HG03457 (cell line): ENCODE measurements around the gene TRMT44.

Source experiments
- ATAC-seq: cut with Tn5 transposase; IDR thresholded peaks from one replicate; pipeline ENCODE4 v1.9.1; 2021; ENCODE audit warnings: moderate number of reproducible peaks; ENCODE audit not compliant: unreplicated experiment

Gene TRMT44

GRCh38 chr4:8434251-8435073 is 6.1 kb upstream of the TRMT44 start:
- ATAC-seq, result no peak

- ATAC-seq, result peak; percentile 41
These were observed 4.9 kb upstream of the TRMT44 start for GRCh38 chr4:8435656-8436121.

DNA sequence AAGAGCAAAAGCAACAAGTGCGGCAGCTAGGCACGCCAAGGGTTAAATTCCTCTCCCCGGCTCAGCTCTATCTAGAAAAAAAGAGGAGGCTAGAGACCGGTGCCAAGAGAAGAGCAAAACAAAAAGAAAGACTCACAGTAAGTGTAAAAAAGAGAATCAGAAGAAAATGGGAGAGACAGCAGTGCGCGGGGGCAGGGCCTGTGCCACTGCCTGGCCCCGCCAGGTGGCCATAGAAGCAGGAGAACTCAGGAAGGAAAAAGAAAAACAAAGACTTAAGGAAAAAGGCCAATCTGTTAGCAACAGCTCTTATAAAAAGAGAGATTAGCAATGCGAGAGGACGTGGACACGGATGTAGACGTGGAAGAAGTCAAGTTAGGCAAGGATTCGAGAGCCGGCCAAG is 3.3 kb upstream of the TRMT44 start:
- ATAC-seq, result no peak

DNA sequence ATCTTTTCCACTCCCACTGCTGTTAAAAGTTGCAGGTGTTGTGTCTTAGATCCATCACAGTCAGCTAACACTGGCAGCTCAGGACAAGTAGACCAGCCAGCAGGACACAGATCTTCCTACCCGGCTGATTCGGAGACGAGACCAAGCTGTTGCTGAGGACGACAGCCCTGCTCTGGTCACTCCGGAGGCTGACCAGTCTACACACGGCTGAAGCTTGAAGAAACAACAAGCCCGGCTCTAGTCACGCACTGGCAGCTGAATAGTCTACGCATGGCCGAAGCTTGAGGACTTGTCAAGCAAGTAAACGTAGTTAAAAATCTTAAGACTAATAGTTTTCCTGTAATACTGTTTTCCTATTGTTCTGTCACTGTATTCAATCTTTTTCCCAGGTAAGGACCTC is 1.8 kb upstream of the TRMT44 start:
- ATAC-seq, result no peak

DNA sequence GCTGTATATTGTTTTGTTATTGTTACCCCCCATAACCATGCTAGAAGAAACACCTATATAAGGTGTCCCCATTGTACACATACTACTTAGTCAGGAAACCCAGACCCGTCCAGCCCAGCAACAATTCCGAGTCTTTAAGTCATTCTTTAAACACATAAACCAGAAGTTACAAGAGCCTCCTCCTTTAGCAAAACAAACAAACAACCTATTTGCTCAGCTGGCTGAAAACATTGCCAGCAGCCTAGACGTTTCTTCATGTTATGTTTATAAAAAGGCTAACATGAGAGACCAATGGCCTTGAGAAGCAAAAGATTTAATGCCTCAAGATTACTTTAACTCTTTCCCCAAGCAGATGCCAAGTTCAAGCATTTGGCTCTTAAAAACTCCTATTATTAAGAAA is 1.4 kb upstream of the TRMT44 start:
- no peak for ATAC-seq

DNA sequence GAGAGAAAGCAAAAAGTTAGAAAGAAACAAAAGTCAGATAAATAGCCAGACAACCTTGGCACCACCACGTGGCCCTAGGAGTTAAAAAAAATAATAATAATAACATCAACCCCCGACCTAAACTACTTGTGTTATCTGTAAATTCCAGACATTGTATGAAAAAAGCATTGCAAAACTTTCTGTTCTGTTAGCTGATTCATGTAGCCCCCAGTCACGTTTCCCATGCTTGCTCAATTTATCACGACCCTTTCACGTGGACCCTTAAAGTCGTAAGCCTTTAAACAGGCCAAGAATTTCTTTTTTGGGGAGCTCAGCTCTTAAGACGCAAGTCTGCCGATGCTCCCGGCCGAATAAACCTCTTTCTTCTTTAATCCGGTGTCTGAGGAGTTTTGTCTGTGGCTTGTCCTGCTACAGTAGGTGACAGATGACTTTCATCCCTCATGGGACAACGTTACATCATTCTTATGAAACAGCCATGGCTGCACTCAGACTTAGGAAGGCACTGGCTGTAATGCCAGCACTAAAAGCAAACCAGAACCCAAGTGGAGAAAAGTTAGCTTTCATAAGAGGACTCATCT is 574 bp upstream of the TRMT44 start:
- ATAC-seq, result peak; percentile 17

DNA sequence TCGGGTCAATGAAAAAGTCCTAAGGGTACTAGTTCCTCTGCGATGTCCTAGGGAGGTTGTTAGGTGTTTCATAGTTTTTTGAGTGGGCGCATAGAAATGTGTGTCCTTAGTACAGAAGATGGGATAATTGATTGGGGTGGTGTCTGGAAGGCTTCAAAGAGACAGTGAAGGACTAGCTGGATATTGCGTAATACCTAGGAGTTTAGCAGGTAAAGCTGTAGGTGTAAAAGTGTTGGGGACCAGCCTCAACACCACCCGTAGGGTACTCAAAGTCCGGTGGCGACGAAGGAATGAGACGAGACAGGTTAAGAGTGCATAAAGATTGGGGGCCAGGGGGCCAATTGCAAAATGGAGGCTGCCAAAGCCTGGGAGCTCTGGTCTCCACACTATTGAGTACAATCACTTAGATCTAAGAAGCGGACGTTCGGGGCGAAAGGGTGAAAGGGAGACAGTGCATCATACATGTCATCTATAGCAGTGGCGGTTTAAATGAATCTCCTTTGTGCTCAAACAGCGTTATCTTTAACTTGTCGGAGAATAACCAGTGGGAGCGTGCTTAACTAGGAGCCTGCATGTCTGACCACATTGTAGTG is 1.0 kb downstream of the TRMT44 start:
- no peak for ATAC-seq

DNA sequence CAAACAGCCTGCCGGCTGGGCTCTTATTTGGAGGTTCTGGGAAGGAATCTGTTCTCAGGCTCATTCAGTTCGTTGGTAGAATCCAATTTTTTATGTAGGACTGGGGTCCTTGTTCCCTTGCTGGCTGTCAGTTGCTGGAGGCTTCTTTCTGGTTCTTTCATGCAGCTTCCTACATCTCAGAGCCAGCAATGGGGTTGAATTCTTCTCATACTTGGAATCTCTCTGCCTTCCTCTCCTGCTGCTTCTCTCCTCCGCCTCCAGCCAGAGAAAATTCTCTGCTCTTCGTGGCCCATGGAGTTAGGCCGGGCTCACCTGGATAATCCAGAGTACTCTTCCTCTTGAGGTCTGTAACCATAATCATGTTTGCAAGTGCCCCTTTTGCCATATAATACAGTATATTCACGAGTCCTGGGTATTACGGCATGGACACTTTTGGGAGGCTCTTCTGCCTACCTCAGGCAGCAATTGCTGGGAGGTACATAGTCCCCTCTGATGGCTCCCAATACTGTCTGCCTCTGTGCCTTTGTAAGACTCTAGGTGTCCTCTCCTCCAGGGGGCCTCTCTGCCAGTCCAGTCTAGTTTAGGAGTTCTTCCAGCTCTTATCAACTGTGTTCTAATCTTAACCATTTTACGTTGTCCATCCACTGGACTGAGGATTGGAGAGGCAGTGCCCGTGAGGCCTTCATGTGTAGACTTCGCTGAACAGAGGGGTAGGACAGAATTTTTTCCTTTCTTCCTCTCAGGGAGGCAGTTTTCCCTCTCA is 2.2 kb downstream of the TRMT44 start:
- no peak for ATAC-seq

DNA sequence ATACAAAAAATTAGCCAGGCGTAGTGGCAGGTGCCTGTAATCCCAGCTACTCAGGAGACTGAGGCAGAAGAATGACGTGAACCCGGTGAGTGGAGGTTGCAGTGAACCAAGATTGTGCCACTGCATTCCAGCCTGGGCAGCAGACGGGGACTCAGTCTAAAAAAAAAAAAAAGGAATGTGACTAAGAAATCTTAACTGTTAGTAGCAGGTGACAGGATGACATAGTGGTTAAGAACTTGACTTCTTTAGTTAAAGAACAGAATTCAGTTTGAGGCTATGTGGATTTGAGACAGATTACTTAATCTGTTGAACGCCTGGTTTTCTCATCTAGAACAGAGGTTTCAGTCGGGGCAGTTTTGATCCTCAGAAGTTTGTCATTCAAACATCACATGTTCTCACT is 3.2 kb downstream of the TRMT44 start:
- ATAC-seq, result no peak

DNA sequence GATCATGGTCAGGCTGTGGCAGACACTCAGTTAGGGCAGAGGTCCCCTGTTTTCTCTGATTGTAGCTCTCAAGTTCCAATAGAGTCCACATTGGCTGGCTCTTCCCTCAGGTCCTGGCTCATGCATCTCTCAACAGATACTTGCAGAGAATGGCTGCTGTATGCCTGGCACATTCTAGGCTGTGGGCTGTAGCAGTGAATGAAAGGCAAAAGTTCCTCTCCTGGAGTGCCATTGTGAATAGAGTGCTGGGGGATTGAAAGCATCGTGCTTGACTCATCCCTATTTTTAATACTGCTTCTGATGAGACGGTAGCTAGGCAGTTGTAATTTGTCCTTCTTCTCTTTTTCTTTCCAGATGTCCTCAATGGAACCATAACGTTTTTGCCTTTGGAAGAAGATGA is 5.5 kb downstream of the TRMT44 start:
- no peak for ATAC-seq

DNA sequence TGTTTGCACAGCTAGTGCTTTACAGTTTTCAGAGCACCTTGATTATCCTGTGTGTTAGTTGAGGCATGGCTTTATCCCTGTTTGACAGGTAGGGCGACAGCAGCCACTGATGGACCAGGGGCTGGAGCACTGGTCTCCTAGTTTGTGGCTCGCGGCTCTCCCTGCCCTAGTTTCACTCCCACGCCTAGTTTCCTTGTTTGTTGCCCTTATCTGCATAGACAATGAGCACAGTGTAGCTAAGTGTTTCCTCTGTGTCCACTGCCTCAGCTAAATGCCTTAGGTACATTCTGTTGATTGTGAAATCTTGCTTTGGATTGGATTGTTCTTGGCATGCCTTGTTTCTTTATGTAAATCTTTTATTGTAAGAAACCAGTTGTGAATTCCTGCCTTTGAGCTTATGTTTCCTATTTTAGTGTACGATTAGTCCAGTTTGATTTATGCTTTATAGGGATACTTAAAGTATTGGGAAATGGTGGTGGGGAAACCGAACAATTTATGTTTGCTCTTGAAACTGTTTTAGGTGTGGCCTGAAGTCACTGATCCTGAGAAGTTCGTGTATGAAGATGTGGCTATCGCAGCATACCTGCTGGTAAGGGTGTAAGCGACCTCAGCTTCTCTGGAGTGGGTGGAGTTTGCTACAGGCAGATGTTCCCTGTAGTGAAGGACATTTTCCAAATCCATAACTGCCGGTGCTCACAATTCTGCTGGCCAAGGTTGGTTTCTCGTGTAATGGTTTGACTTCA is 11.0 kb downstream of the TRMT44 start:
- no peak for ATAC-seq

- ATAC-seq, result no peak
These were observed 13.4 kb downstream of the TRMT44 start for GRCh38 chr4:8453957-8454356.

DNA sequence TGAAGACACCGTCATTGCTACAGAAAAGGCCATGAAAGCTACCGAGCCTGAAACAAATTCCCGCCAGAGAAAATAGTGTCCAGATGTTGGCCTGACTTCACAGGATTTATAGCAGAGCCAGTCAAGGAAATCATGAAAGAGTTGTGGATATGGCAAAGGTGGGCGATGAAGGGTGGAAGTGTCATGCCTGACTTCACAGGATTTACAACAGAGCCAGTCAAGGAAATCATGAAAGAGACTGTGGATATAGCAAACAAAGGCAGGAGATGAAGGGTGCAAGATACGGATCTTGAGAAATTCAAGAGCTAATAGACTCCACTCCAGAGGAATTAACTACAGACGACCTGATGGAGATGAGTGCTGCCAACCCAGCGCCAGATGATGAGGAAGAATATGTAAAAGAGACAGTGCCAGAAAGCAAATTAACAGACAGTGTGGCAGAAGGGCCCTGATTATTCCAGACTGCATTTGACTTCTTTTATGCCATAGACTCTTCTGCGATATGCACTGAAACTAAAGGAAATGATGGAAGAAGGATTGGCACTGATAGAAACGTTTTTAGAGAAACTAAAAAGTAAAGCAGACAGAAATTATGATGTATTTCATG is 17.2 kb downstream of the TRMT44 start:
- no peak for ATAC-seq

DNA sequence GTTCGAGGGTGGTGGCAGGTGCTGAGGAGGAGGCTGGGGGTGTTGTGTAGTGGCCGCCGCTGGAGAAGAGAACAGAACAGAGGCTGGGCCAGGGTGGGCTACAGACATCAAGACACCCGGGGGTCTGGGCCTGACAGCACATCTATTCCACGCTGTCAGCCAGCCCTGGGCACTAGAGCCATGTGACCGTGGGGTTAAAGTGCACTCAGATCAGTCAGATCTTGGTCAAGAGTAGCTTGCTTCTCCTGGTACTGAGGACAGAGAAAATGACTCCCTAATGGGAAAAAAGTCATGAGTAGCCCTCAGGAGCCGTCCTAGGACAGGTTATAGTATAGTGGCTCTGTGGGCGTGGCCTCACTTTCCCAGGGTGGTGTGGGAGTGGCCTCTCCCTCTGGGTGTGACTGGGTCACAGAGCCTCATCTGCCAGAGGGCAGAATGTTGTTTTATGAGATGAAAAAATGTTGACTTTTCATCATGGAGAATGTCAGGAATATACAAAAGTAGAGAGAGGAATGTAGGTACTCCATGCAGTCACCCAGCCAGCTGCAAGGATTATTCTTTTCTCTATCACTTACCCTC is 19.4 kb downstream of the TRMT44 start:
- ATAC-seq, result no peak

DNA sequence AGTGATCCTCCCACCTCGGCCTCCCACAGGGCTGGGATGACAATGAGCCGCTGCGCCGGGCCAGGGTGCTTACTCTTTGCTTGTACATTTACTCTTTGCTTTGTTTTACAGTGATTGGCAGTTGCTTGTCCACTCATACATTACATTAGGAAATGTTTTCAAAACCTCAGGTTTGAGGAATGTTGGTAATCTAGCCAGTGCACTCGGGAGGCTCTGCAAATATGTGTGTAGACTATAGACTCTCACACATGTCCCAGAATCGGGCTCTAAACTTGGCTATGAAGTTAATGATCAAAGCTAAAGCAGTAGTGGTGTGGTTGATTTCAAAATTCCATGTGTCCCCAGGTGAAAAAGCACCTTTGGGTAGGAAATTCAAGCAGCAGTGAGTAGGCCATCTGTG is 20.5 kb downstream of the TRMT44 start:
- ATAC-seq, result no peak

DNA sequence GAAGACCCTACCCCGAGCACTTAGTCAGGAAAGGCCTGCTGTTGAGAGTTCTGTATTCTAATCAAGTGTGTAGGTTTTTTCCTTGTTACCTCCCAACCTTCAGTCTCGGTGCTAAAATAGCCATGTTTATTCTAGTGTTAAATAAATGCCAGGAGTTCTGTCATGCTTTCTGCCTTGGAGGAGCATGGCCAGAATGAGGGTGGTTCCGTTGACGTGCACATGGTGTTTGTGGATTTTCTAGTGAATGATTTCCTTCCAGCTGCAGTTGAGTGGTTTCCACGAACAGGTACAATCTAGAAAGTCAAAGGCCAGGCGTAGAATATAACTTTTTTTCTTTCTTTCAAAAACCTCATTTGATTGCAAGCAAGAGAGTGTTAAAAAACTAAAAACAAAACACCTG is 21.0 kb downstream of the TRMT44 start:
- no peak for ATAC-seq

DNA sequence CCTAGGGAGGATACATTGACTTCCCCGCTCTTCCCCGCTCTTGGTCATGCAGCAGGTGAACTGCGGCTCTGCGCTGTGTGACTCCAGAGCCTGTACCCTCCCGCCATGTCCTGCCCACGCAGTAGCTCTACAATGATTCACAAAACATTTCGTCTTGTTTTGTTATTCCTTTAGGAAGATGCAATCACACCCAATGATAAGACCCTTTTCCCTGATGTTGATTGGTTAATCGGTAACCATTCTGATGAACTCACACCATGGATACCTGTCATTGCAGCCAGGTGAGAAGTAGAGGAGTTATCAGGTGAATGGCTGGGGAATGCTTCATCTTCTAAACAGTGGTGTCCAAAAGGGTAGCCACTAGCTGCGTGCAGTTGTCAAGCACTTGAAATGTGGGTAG is 23.2 kb downstream of the TRMT44 start:
- no peak for ATAC-seq

- ATAC-seq, result no peak
These were observed 23.8 kb downstream of the TRMT44 start for GRCh38 chr4:8464381-8464780.

DNA sequence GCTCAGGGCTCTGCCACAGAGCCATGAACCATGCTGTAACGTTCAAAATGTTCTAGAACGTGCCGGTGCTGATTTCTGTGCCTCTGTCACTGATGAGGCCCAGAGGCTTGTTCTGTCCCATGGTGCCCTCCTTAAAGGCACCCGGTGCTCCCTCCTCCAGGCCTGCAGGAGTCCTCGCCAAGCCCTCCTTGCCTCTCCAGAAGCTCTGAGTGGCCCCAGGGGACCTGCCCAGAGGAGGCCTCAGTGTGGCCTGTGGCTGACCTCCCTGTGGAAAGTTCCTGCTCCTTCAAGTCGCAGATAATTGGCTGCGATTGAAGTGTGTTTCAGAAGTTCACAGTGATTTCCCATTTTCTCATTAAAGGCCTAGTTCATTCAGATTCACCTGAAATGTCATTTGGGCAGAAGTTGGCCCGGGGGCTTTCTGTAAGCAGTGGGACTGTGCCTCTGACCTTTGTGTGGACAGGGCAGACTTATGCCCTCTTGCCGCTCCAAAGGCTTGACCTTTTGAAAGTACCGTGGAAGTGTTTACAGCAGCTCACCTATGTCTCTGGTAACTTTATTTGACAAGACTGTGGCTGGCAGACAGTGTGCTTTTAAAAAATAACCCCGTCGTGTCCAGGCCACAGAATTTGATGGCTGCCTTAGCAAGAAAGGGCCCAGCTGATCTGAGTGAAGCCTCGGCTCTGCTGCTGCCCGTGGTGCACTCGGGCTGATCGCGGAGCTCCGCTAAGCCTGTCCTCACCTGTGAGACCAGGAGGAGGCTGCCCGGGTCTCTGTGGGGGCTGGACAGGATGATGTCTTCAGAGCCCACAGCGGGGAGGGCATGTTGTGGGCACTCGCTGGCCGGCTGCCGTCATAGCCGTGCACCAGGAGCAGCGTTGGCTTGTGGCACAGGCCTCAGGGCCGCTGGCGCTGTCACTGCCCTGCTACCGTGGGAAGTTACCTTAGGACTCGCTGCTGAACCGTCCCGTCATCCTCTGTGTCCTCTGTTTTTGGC is 25.3 kb downstream of the TRMT44 start:
- no peak for ATAC-seq
